ENCODE results near the gene RANBP3. TPM values are rescaled to one million over a fixed set of nuclear protein-coding genes. Genes with fewer than 3 reads are reported as not detected.

The RANBP3 gene
- total RNA-seq, 1 experiment from 2014 or later = 74.8 TPM

- no peak within 1 kb of the TSS for H3K4me3 ChIP-seq
- no peaks in the 10 kb centered on the region for H3K9me3 ChIP-seq (replicated peaks)
- no peaks in the 10 kb centered on the region for H3K27me3 ChIP-seq
- H3K4me1 ChIP-seq = peaks cover 16% of the 10 kb centered on the region
- H3K36me3 ChIP-seq = peaks cover 15% of the 10 kb centered on the region
- DNase-seq = no peak
- no peak within 1 kb of the TSS for H3K27ac ChIP-seq
These were observed 64.1 kb downstream of the RANBP3 start, which contains the start of gene CAPS for GRCh38 chr19:5913739-5914357. TSS of gene CAPS (plus strand) at chr19:5914254. CDS start at chr19:5914407, 153 bp downstream.

DNA sequence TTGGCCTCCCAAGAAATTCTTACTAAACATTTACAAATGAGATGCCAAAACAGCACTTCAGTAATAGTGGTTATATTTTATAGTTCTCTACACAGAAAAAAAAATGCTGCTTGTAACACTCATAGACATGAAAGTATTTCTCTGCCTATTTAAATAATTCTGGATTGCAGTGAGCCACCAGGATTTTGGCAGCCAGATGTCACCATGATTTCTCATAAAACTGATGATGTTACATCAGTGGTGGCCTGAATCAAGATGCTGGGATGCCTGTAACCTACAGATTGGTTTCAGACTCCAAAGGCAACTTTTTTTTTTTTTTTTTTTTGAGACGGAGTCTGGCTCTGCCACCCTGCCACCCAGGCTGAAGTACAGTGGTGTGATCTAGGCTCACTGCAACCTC, 66.6 kb downstream of the RANBP3 start:
- no peak overlapping the region for H3K27ac ChIP-seq
- peaks cover 6% of the 10 kb centered on the region; the same call in 1 of the 2 replicates for H3K36me3 ChIP-seq
- no peaks in the 10 kb centered on the region for H3K27me3 ChIP-seq
- H3K4me1 ChIP-seq = peaks cover 19% of the 10 kb centered on the region
- no peak for DNase-seq
- no peak overlapping the region for H3K4me3 ChIP-seq
- H3K9me3 ChIP-seq (replicated peaks) = no peaks in the 10 kb centered on the region

DNA sequence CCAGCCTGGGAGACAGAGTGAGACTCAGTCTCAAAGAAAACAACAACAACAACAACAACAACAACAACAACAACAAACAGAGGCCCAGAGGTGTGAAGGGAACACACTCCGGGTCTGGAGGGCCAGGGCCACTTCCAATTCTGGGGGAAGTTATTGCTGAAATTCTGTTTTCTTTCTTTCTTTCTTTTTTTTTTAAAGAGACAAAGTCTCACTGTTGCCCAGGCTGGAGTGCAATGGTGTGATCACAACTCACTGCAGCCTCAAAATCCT, 67.4 kb downstream of the RANBP3 start:
- Histone ChIP-seq H3K9me3 (replicated peaks) (no peaks in the 10 kb centered on the region), H3K27me3 (no peaks in the 10 kb centered on the region), H3K36me3 (peaks cover 6% of the 10 kb centered on the region; the same call in 1 of the 2 replicates), H3K27ac (peak overlapping the region; percentile 83), H3K4me1 (peaks cover 19% of the 10 kb centered on the region), H3K4me3 (no peak overlapping the region)
- no peak for DNase-seq

DNA sequence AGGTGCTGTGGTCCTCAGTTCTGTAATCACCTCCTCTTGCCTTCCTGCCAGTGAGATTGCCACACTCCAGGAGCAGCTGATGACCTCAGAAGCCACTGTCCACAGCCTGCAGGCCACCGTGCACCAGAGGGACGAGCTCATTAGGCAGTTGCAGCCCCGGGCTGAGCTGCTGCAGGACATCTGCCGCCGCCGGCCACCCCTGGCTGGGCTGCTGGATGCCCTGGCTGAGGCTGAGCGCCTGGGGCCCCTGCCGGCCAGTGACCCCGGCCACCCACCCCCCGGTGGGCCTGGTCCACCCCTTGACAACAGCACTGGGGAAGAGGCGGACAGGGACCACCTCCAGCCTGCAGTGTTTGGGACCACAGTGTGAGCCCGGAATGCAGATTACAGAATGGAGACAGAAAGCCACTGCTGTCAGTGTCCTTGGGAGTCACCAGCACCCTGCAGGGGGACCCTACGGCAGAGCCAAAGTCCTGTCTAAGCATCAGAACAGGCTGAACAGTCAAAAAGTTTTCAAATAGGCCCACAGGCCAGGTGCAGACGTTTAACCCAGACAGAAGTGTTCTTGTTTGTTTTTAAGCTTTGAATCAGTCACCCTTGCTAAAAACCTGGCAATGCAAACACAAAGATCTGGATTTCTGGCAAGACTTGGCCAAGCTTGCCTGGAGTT, 69.0 kb downstream of the RANBP3 start:
- H3K9me3 ChIP-seq (replicated peaks) = no peaks in the 10 kb centered on the region
- H3K27me3 ChIP-seq = no peaks in the 10 kb centered on the region
- H3K4me1 ChIP-seq = peaks cover 21% of the 10 kb centered on the region
- H3K36me3 ChIP-seq = no peaks in the 10 kb centered on the region
- H3K4me3 ChIP-seq = no peak overlapping the region
- H3K27ac ChIP-seq = peak overlapping the region; percentile 83; the same call in 1 of the 2 replicates
- peak; percentile 32 to 39 for DNase-seq

DNA sequence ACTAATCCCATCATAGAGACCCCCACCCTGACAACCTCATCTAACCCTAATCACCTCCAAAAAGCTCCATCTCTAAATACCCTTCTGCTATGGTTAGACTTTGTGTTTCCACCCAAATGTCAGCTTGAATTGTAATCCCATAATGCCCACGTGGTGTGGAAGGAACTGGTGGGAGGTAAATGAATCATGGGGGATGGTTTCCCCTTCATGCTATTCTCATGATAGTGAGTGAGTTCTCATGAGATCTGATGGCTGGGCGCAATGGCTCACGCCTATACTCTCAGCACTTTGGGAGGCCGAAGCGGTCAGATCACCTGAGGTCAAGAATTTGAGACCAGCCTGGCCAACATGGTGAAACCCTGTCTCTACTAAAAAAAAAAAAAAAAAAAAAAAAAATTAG, 70.7 kb downstream of the RANBP3 start:
- DNase-seq = no peak

DNA sequence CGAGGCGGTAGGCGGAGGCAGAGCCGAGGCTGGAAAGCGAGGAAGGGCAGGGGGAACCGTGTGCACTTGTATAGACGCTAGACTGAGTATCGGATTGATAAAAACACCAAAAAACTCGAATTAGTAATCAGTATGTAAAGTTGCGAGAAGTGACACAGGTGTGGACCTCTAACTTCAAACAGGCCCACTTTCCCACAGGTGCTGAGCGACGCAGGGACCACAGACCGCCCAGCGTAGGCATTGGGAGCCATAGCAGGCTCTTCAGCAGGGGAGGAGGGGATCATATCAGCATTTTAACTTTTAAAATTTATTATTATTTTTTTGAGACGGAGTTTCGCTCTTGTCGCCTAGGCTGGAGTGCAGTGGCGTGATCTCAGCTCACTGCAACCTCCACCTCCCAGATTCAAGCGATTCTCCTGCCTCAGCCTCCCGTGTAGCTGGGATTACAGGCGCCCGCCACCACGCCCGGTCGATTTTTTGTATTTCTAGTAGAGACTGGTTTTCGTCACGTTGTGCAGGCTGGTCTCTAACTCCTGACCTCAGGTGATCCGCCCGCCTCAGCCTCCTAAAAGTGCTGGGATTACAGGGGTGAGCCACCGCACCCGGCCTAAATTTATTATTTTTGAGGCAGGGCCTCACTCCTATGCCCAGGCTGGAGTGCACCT, 72.7 kb downstream of the RANBP3 start:
- Histone ChIP-seq H3K9me3 (replicated peaks) (no peaks in the 10 kb centered on the region), H3K27ac (no peak overlapping the region; the same call in 1 of the 2 replicates), H3K27me3 (no peaks in the 10 kb centered on the region), H3K4me1 (peaks cover 17% of the 10 kb centered on the region), H3K36me3 (no peaks in the 10 kb centered on the region), H3K4me3 (peak overlapping the region; percentile 74)
- no peak for DNase-seq

More for the DNA sequence above, 70.7 kb downstream of the RANBP3 start:
- H3K27me3 ChIP-seq = no peaks in the 10 kb centered on the region
- no peaks in the 10 kb centered on the region for H3K9me3 ChIP-seq (replicated peaks)
- H3K4me1 ChIP-seq = peaks cover 24% of the 10 kb centered on the region
- no peak overlapping the region for H3K27ac ChIP-seq
- no peak overlapping the region for H3K4me3 ChIP-seq
- no peaks in the 10 kb centered on the region for H3K36me3 ChIP-seq

- H3K36me3 ChIP-seq = no peaks in the 10 kb centered on the region
- peak within 1 kb of the TSS; percentile 74 for H3K4me3 ChIP-seq
- H3K4me1 ChIP-seq = peaks cover 12% of the 10 kb centered on the region
- DNase-seq = peak; percentile 100
- H3K27me3 ChIP-seq = no peaks in the 10 kb centered on the region
- peak within 1 kb of the TSS; percentile 89 for H3K27ac ChIP-seq
- no peaks in the 10 kb centered on the region for H3K9me3 ChIP-seq (replicated peaks)
These were observed 73.4 kb downstream of the RANBP3 start, which contains the start of gene VMAC for GRCh38 chr19:5904352-5905113. TSS of gene VMAC (plus strand) at chr19:5904872. CDS start at chr19:5904891, 19 bp downstream.

GRCh38 chr19:5903624-5904351, 74.2 kb downstream of the RANBP3 start, which contains the start of gene NDUFA11:
TSS of gene NDUFA11 (minus strand) at chr19:5903790. CDS start at chr19:5903708, 82 bp downstream.
- peak; percentile 96 for DNase-seq
- Histone ChIP-seq H3K27ac (peak within 1 kb of the TSS; percentile 89), H3K4me1 (peaks cover 7% of the 10 kb centered on the region), H3K27me3 (no peaks in the 10 kb centered on the region), H3K4me3 (peak within 1 kb of the TSS; percentile 74), H3K9me3 (replicated peaks) (no peaks in the 10 kb centered on the region), H3K36me3 (no peaks in the 10 kb centered on the region)

DNA sequence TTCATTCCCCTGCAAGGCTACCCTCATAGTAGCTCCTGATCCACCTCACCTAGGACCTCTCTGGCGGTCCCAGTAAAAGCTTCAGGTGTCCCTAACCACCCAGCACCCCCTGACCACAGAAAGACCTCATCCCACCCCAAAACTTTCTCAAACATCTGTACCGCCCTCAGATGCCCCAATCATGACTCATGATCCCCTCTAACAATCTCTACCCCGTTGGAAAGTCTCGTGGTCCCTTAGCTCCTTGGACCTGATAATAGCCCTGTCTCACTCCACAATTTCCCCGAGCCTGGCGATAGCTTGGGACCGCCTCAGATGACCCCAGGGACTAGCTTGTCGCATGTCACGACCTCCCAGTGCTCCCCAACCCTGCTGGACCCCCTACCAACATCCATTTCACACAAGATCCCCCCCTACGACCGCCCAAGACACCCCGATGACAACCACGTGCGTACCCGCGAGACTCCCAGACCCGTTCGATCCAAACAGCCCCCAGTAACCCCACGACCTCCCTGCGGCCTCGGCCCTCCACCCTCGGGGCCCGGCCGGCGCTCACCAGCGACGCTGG, 74.8 kb downstream of the RANBP3 start:
- Histone ChIP-seq H3K27ac (peak overlapping the region; percentile 89), H3K4me1 (peaks cover 5% of the 10 kb centered on the region; the same call in 1 of the 2 replicates), H3K27me3 (no peaks in the 10 kb centered on the region), H3K36me3 (no peaks in the 10 kb centered on the region), H3K4me3 (peak overlapping the region; percentile 74), H3K9me3 (replicated peaks) (no peaks in the 10 kb centered on the region)
- DNase-seq = peak; percentile 21 to 42

DNA sequence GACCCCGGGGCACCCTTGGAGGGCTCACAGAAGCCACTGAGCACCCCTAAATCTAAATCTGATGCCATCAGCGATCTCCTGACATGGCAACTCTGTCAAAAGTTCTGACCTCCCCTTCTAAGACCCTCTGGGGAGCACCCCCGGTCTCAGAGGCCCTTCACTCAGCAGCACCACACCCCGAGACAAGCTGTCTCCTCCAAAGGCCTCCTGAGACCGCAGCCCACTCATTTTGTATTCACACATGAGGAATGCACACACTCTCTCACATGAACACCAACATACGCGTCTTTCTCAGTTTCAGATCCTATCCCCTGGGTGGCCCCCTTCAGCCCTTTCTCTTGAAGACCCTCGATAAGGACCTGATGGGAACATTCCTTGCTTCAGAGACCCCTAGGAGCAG, 77.0 kb downstream of the RANBP3 start:
- Histone ChIP-seq H3K9me3 (replicated peaks) (no peaks in the 10 kb centered on the region), H3K27me3 (no peaks in the 10 kb centered on the region), H3K4me3 (no peak overlapping the region), H3K36me3 (peaks cover 7% of the 10 kb centered on the region; the same call in 1 of the 2 replicates), H3K27ac (no peak overlapping the region), H3K4me1 (peaks cover 5% of the 10 kb centered on the region; the same call in 1 of the 2 replicates)
- no peak for DNase-seq

DNA sequence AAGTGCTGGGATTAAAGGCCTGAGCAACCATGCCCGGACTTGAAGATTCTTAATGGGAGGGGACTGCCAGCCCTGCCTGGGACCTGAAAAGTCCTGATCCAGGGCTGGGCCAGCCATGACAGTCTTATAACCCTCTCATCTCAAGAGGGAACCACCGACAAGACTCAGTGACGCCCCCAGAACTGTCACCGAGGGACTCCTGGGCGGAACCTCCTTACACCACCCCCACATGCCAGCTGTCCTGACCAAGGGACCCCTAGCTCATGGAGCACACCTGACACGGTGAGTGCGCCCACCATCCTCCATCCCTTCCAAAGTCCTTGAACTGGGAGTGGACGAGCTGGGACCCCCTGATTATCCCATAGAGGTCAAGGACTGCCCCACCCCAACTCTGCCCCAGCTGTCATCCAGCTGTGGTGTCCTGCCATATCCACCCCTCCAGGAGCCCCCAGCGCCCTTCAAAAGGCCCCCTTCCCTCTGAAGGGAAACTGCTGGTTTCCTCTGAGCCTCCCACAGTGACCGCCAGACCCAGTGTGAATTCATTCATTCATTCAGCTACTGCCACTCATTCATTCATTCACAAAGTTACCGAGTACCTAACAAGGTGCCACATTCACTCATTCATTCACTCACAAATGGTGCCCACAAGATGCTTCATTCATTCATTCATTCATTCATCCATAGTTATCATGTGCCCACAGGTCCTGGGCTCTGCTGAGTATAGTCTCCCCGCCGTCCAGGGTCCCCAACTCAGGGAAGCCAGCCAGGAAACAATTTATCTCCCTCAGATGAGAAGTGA, 78.0 kb downstream of the RANBP3 start:
- no peaks in the 10 kb centered on the region for H3K9me3 ChIP-seq (replicated peaks)
- no peak overlapping the region for H3K27ac ChIP-seq
- H3K36me3 ChIP-seq = peaks cover 11% of the 10 kb centered on the region
- peaks cover 3% of the 10 kb centered on the region for H3K4me1 ChIP-seq
- no peaks in the 10 kb centered on the region for H3K27me3 ChIP-seq
- DNase-seq = no peak
- H3K4me3 ChIP-seq = no peak overlapping the region

GRCh38 chr19:5897189-5897969, 80.6 kb downstream of the RANBP3 start:
- H3K27me3 ChIP-seq = no peaks in the 10 kb centered on the region
- peaks cover 11% of the 10 kb centered on the region for H3K36me3 ChIP-seq
- H3K9me3 ChIP-seq (replicated peaks) = no peaks in the 10 kb centered on the region

More at GRCh38 chr19:5897189-5897969, 80.6 kb downstream of the RANBP3 start:
- DNase-seq = no peak
- peaks cover 25% of the 10 kb centered on the region for H3K4me1 ChIP-seq
- H3K27ac ChIP-seq = no peak overlapping the region
- H3K4me3 ChIP-seq = no peak overlapping the region

Data from SJCRH30 (cell line).